Hepatocyte (in vitro differentiated cells): Measurements from ENCODE around the gene CACNA1C.

Source experiments
- CTCF ChIP-seq: fragments of 200-600 bp; sonication (generic); IDR thresholded peaks from 2 replicates; pipeline ENCODE4 v1.5.1; 2016; ENCODE audit warnings: antibody characterized with exemption, mild to moderate bottlenecking; ENCODE audit not compliant: poor library complexity
- EZH2 ChIP-seq: fragments of 200-600 bp; sonication (generic); IDR thresholded peaks from 2 replicates; pipeline ENCODE4 v1.6.1; 2016; ENCODE audit warnings: antibody characterized with exemption, mild to moderate bottlenecking, borderline replicate concordance
- EZH2phosphoT487 ChIP-seq: fragments of 200-600 bp; sonication (generic); IDR thresholded peaks from one replicate; pipeline ENCODE4 v1.6.1; 2018; ENCODE audit warnings: antibody characterized with exemption, mild to moderate bottlenecking, low read depth, moderate library complexity; ENCODE audit not compliant: unreplicated experiment, severe bottlenecking

GRCh38 chr12:2180737-2181082, 127.9 kb downstream of the CACNA1C start:
- no peak for TF ChIP-seq CTCF
- no peak for TF ChIP-seq EZH2phosphoT487
- no peak for TF ChIP-seq EZH2
